GM12873 (cell line): ENCODE measurements around the gene ZBTB43.

ENCODE experiments used
- TF ChIP-seq, protein P1 (sequence below): IDR thresholded peaks from 2 replicates; pipeline ENCODE4 v1.5.1; 2012; ENCODE audit warnings: low read depth, mild to moderate bottlenecking, moderate library complexity, low read length, control low read depth; ENCODE audit not compliant: insufficient read depth; ENCODE audit errors: missing control alignments

ZBTB43 gene

DNA sequence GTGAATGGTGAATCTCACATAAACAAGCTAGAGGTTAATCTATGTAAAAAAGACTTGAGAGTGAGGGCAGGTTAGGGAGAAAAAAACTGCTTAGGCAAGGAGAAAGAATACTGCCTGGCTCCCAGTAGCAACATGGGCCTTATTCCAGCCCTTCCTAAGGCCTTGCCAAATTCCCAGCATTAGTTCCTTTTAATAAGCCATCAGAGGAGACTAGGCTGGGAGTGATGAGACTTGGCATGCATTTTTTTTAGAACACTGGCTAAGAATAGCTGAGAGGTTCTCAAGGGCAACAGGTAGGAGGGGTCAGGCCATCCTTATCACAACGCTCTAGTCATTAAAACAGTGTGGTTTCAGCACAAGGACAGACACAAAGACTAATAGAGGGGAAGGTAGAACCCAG is 20.9 kb upstream of the ZBTB43 start:
- TF ChIP-seq, protein P1, sequence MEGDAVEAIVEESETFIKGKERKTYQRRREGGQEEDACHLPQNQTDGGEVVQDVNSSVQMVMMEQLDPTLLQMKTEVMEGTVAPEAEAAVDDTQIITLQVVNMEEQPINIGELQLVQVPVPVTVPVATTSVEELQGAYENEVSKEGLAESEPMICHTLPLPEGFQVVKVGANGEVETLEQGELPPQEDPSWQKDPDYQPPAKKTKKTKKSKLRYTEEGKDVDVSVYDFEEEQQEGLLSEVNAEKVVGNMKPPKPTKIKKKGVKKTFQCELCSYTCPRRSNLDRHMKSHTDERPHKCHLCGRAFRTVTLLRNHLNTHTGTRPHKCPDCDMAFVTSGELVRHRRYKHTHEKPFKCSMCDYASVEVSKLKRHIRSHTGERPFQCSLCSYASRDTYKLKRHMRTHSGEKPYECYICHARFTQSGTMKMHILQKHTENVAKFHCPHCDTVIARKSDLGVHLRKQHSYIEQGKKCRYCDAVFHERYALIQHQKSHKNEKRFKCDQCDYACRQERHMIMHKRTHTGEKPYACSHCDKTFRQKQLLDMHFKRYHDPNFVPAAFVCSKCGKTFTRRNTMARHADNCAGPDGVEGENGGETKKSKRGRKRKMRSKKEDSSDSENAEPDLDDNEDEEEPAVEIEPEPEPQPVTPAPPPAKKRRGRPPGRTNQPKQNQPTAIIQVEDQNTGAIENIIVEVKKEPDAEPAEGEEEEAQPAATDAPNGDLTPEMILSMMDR, result no peak

DNA sequence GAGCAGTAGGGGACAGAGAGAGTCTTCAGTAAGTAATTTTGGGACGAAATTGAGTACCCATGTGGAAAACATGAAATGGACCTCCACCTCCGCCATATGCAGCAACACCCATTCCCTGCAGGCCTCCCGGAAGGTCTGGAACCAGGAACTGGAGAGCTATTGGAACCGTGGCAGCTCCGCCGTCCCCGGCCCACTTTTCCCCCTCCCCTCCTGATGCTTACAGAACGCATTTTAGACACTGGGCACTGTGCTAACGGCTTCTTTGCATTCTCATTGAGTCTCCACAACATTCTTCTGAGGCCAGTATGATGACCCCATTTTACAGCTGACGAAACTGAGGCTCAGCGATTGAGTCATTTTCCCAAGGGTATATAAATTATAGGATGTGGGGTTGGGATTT is 20.4 kb upstream of the ZBTB43 start:
- TF ChIP-seq, protein P1, result no peak

DNA sequence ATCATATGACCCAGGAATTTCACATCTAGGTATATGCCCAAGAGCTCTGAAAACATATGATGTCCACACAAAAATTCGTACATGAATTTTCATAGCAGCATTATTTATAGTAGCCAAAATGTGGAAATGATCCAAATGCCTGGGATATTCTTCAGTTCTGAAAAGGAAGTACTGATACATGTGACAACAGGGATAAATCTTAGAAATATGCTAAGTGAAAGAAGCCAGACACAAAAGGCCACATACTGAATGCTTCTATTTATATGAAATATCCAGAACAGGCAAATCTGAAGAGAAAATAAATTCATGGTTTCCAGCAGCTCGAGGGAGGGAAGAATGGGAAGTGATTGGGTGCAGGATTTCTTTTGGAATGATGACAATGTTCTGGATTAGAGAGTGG is 16.8 kb upstream of the ZBTB43 start:
- TF ChIP-seq, protein P1, result no peak

DNA sequence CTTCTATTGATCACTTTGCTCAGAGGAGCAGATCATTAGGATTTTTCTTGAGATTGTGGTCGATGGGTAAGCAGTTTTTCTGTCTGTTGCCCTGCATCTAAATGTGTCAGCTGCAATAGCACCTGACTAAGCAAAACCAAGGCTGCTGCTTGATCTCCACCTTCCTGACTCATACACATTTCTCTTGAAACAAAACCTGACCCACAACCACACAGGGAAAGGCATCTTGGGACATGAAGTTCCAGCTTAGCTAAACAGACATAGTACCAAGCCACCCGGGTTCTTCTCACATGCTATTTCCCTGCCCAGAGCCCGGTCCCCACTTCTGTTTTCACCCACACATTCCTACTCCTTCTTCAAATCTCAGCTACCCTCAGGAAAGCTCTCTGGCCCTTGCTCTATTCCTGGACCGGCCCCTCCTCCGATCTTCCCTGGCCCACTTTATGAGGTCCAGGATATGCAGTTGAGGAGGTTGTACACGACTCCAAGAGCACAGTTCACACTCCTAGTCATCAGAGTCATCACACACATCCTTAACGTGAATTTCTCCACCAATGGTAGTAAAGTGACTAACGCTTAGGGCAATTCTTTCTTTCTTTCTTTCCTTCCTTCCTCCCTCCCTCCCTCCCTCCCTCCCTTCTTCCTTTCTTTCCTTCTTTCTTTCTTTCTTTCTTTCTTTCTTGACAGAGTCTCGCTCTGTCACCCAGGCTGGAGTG is 16.0 kb upstream of the ZBTB43 start:
- TF ChIP-seq, protein P1, result no peak

DNA sequence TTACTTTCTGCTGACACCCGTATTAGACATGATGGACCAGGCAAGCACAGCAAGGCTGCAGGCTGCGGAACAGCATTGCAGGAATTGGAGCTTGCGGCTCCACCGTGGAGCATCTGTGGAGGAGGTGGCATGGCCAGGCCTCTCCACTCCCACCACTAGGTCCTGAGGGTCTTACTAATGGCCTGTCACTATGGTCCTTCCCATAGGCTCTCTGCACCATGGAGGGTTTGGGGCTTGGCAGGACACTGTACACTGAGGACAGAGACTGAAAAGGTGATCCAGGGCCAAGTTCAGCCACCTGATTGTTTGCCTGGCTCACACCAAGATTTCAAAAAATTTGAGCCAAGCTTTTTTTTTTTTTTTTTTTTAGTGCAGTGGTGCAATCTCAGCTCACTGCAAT is 14.3 kb upstream of the ZBTB43 start:
- TF ChIP-seq, protein P1, result no peak

DNA sequence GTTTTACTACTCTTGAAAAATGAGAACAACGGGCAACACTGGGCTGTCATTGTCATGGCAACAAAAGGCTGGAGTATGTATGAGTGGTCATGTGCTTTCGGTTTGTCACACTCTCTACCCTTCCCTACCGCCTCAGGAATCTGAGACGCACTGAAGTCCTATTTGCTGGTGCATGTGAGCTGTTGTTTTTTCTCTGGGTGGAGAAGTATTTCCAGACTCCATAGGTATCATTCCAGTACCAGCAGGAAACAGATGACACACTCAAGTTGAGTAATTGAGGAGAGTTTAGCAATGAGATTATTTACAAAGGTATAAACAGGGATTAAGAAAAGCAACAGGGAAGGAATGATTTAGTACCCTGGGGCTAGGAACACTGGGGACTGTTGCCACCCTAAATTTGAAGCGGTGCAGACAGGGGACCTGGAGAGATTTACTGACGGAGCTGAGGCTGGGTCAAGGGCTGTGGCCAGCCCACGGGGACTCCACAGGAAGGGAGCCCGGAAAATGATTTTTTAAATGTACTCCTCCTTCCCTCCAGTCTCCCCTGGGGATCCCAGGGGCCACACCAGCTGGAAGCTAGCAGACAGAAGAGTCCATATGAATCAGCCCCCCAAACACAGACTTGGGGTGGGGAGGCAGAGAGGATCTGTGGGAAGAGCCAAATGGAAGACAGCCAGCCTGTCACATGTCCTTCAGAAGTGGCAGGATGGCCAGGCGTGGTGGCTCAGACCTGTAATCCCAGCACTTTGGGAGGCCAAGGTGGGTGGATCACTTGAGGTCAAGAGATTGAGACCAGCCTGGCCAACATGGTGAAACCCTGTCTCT is 13.2 kb upstream of the ZBTB43 start:
- TF ChIP-seq, protein P1, result no peak

DNA sequence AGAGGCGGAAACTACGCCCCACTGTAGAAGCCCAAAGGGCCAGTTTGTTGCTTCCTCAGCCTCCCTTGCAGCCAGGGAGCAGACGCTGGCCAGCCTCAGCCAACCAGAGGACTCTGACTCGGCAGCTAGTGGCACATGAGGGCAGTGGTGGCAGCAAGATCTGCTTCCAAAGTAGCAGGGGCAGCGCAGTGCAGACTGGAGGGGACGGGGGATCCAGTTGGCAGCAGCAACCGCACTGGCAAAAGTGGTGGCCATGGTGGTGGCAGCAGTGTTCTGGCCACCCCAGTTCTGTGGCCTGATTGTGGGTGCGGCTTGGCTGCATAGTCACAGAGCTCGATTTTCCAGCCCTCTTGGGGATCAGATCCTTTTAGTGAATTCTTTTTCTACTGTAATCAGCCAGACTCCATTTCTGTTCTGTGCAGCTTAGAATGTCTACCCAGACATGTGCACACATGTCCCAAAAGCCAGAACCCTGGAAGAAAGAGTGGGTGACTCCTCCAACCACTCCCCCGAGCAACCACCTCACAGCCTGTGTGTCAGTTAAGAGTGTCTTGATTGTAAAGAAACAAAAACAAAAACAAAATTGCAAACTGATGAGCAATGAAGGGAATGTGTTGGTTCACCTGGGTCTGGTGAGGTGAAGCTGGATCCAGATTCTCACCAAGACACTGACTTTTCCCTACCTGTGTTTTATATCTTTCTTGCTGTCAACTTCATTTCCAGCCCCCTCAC is 11.0 kb upstream of the ZBTB43 start:
- TF ChIP-seq, protein P1, result no peak
